H1 (cell line): ENCODE data around the gene DIP2B. TPM values are rescaled to one million over a fixed set of nuclear protein-coding genes. Genes with fewer than 3 reads are reported as not detected.

Experiments
- ATF3 ChIP-seq: IDR thresholded peaks from 2 replicates; pipeline ENCODE4 v1.6.1; 2011; ENCODE audit warnings: low read depth, mild to moderate bottlenecking, low read length; ENCODE audit not compliant: insufficient read depth
- CBX8 ChIP-seq: fragments of 300-800, 300-1000 bp; sonication (generic); IDR thresholded peaks from 2 replicates; pipeline ENCODE4 v1.7.1; 2016; ENCODE audit warnings: low read depth, low read length, borderline replicate concordance
- CEBPB ChIP-seq: IDR thresholded peaks from 2 replicates; pipeline ENCODE4 v1.6.1; 2012; ENCODE audit warnings: low read depth, low read length
- CHD2 ChIP-seq: IDR thresholded peaks from 2 replicates; pipeline ENCODE4 v1.6.1; 2012; ENCODE audit warnings: low read length, improper control_type of control experiment
- CREB1 ChIP-seq: IDR thresholded peaks from 2 replicates; pipeline ENCODE4 v1.6.1; 2012; ENCODE audit warnings: inconsistent platforms
- GABPA ChIP-seq: IDR thresholded peaks from 2 replicates; pipeline ENCODE4 v1.6.1; 2011; ENCODE audit warnings: mild to moderate bottlenecking, low read length, moderate library complexity, borderline replicate concordance; ENCODE audit not compliant: insufficient read depth
- HDAC2 ChIP-seq, 2 experiments: fragments of 300-600 bp in 1 of 2; sonication (generic) in 1 of 2; IDR thresholded peaks; 2 replicates each; pipeline ENCODE4 v1.6.1; 2011 to 2012; ENCODE audit warnings: low read depth in 2 of 2, low read length in 2 of 2, mild to moderate bottlenecking in 2 of 2, moderate library complexity in 2 of 2, borderline replicate concordance in 1 of 2, inconsistent platforms in 1 of 2
- KDM4A ChIP-seq: IDR thresholded peaks from one replicate; pipeline ENCODE4 v1.7.1; 2012; ENCODE audit warnings: low read depth, mild to moderate bottlenecking, moderate library complexity, low read length, inconsistent platforms; ENCODE audit not compliant: severe bottlenecking
- NRF1 ChIP-seq: IDR thresholded peaks from 2 replicates; pipeline ENCODE4 v1.6.1; 2011; ENCODE audit warnings: mild to moderate bottlenecking, low read depth, low read length, improper control_type of control experiment
- PHF8 ChIP-seq: fragments of 200-600 bp; sonication (generic); conservative IDR thresholded peaks from 2 replicates; pipeline ENCODE4 v1.7.1; 2012; ENCODE audit warnings: low read depth, mild to moderate bottlenecking, inconsistent platforms, low read length, moderate library complexity
- POLR2A ChIP-seq, 2 experiments: IDR thresholded peaks; 1 replicate in 1 of 2; 2 replicates in 1 of 2; pipeline ENCODE4 v1.6.1; 2011; ENCODE audit warnings: low read depth in 2 of 2, low read length in 2 of 2, mild to moderate bottlenecking in 2 of 2; ENCODE audit errors: control extremely low read depth in 1 of 2
- POLR2AphosphoS5 ChIP-seq: IDR thresholded peaks from 2 replicates; pipeline ENCODE4 v1.6.1; 2011; ENCODE audit warnings: low read depth, low read length
- RBBP5 ChIP-seq: IDR thresholded peaks from 2 replicates; pipeline ENCODE4 v1.7.1; 2012; ENCODE audit warnings: low read depth, mild to moderate bottlenecking, inconsistent platforms, low read length, moderate library complexity, borderline replicate concordance
- RXRA ChIP-seq: IDR thresholded peaks from 2 replicates; pipeline ENCODE4 v1.6.1; 2011; ENCODE audit warnings: low read depth, mild to moderate bottlenecking, low read length, moderate library complexity; ENCODE audit not compliant: insufficient read depth
- SIN3A ChIP-seq, 2 experiments: IDR thresholded peaks in 1 of 2; conservative IDR thresholded peaks in 1 of 2; 2 replicates each; pipeline ENCODE4 v1.6.1; 2011 to 2012; ENCODE audit warnings: low read length in 2 of 2, improper control_type of control experiment in 1 of 2, low read depth in 1 of 2, mild to moderate bottlenecking in 1 of 2
- SIX5 ChIP-seq: IDR thresholded peaks from 2 replicates; pipeline ENCODE4 v1.6.1; 2011; ENCODE audit warnings: mild to moderate bottlenecking, low read depth, low read length
- SP1 ChIP-seq: IDR thresholded peaks from 2 replicates; pipeline ENCODE4 v1.6.1; 2011; ENCODE audit warnings: low read depth, low read length
- SP4 ChIP-seq: IDR thresholded peaks from 2 replicates; pipeline ENCODE4 v1.6.1; 2012; ENCODE audit warnings: low read length, inconsistent platforms
- TAF1 ChIP-seq: IDR thresholded peaks from 2 replicates; pipeline ENCODE4 v1.6.1; 2011; ENCODE audit warnings: mild to moderate bottlenecking, low read depth, low read length
- TAF7 ChIP-seq: optimal IDR thresholded peaks from 2 replicates; pipeline ENCODE3; 2011; ENCODE audit warnings: low read depth, mild to moderate bottlenecking, inconsistent platforms, low read length, moderate library complexity, borderline replicate concordance
- TBP ChIP-seq: IDR thresholded peaks from 2 replicates; pipeline ENCODE4 v1.6.1; 2011; ENCODE audit warnings: low read depth, low read length, improper control_type of control experiment
- USF2 ChIP-seq: IDR thresholded peaks from 2 replicates; pipeline ENCODE4 v1.6.1; 2011; ENCODE audit warnings: low read length, improper control_type of control experiment
- polyA plus RNA-seq, 7 experiments: library from polyadenylated mRNA; depleted of rRNA in 3 of 7; stranded (reverse) in 5 of 7; unstranded in 2 of 7; fragments of >200 nt in 5 of 7; fragments of 200-250 nt in 2 of 7; gene quantifications; 1 replicate in 5 of 7; 2 replicates in 1 of 7; 4 replicates in 1 of 7; pipeline versions ENCODE4 v1.2.1 to v1.2.3, GENCODE V29; 2011 to 2013; ENCODE audit warnings: missing spikeins in 2 of 7, mixed read lengths in 2 of 7
- total RNA-seq: library from RNA; stranded (reverse); fragmentation: NEBNext Ultra II Directional; extraction: Animal tissue kit (Norgen Biotek cat#: 25700); gene quantifications from 2 replicates; pipeline ENCODE4 v1.2.1, GENCODE V29; 2021
- TF ChIP-seq, protein P1 (sequence below): IDR thresholded peaks from 2 replicates; pipeline ENCODE4 v1.6.1; 2012; ENCODE audit warnings: inconsistent platforms

The DIP2B gene
- total and polyA plus RNA-seq, 2 of the 8 experiments (the other 6 are each of a cell fraction or from before 2014, with no cell fraction given) = 11.1 to 29.6 TPM

GRCh38 chr12:50763639-50764285 lies 259.0 kb downstream of the DIP2B start, which contains the start of gene ATF1 (continued):
- TF ChIP-seq GABPA (no peak), POLR2AphosphoS5 (peak; percentile 93), PHF8 (peak; percentile 80), CHD2 (no peak), NRF1 (no peak), SIN3A (conservative IDR thresholded peaks at IDR 0.05 in 1 of 2, IDR thresholded peaks at IDR 0.05 in 1 of 2; ENCODE audit: low read depth in 1 of 2, low read length in 2 of 2) (peak; percentile 80 to 88; a peak in 3 of 4 replicates), RBBP5 (peak; percentile 26; the same call in 1 of the 2 replicates), CREB1 (peak; percentile 94), TAF1 (peak; percentile 85), SIX5 (no peak), CEBPB (no peak), ATF3 (peak; percentile 83), KDM4A (peak; percentile 21), CBX8 (no peak), HDAC2 (IDR thresholded peaks at IDR 0.05; ENCODE audit: borderline replicate concordance in 1 of 2, low read depth in 2 of 2, low read length in 2 of 2) (no peak), POLR2A (IDR thresholded peaks at IDR 0.05; ENCODE audit: control extremely low read depth in 1 of 2, low read depth in 2 of 2, low read length in 2 of 2) (peak; percentile 83 to 86), TAF7 (peak; percentile 80), SP1 (no peak), RXRA (no peak), TBP (peak; percentile 68), USF2 (peak; percentile 95), SP4 (no peak)
- TF ChIP-seq, protein P1, sequence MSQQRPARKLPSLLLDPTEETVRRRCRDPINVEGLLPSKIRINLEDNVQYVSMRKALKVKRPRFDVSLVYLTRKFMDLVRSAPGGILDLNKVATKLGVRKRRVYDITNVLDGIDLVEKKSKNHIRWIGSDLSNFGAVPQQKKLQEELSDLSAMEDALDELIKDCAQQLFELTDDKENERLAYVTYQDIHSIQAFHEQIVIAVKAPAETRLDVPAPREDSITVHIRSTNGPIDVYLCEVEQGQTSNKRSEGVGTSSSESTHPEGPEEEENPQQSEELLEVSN = peak; percentile 22
